HepG2 (cell line): ENCODE measurements around the gene FBXL22. TPM values are rescaled to one million over a fixed set of nuclear protein-coding genes. Genes with fewer than 3 reads are reported as not detected.

Experiments used
- GPBP1L1 ChIP-seq: sonication (generic); formaldehyde crosslinking; IDR thresholded peaks from 2 replicates; pipeline ENCODE4 v1.5.0; 2020; ENCODE audit warnings: mild to moderate bottlenecking, missing genetic modification reagents
- HIVEP1 ChIP-seq: sonication (generic); formaldehyde crosslinking; IDR thresholded peaks from 2 replicates; pipeline ENCODE4 v1.4.0; 2020; ENCODE audit warnings: mild to moderate bottlenecking, missing genetic modification reagents
- IRF2 ChIP-seq: IDR thresholded peaks from 2 replicates; pipeline ENCODE4 v1.6.1; 2018; ENCODE audit warnings: missing genetic modification reagents, missing compliant biosample characterization
- JARID2 ChIP-seq: sonication (generic); formaldehyde crosslinking; IDR thresholded peaks from 2 replicates; pipeline ENCODE4 v1.8.1; 2023; ENCODE audit warnings: missing genetic modification reagents, inconsistent platforms; ENCODE audit not compliant: insufficient replicate concordance
- MED1 ChIP-seq: sonication (generic); formaldehyde crosslinking; IDR thresholded peaks from 2 replicates; pipeline ENCODE4 v1.4.0; 2020; ENCODE audit warnings: missing genetic modification reagents
- MLLT10 ChIP-seq: sonication (generic); formaldehyde crosslinking; IDR thresholded peaks from 2 replicates; pipeline ENCODE4 v1.4.0; 2020; ENCODE audit warnings: missing genetic modification reagents
- MTF2 ChIP-seq: sonication (generic); formaldehyde crosslinking; IDR thresholded peaks from 2 replicates; pipeline ENCODE4 v1.5.0; 2020; ENCODE audit warnings: missing genetic modification reagents, borderline replicate concordance
- NR1H2 ChIP-seq: sonication (generic); formaldehyde crosslinking; IDR thresholded peaks from 2 replicates; pipeline ENCODE4 v1.8.1; 2022; ENCODE audit warnings: low read depth, missing genetic modification reagents, borderline replicate concordance
- SCMH1 ChIP-seq: sonication (generic); formaldehyde crosslinking; IDR thresholded peaks from 2 replicates; pipeline ENCODE4 v1.9.0; 2021; ENCODE audit warnings: missing genetic modification reagents, mild to moderate bottlenecking, borderline replicate concordance
- SETDB1 ChIP-seq: sonication (generic); formaldehyde crosslinking; IDR thresholded peaks from 2 replicates; pipeline ENCODE4 v1.5.1; 2020; ENCODE audit warnings: missing genetic modification reagents, mild to moderate bottlenecking, borderline replicate concordance
- SP4 ChIP-seq: sonication (generic); formaldehyde crosslinking; IDR thresholded peaks from 2 replicates; pipeline ENCODE4 v1.8.1; 2023; ENCODE audit warnings: mild to moderate bottlenecking, missing genetic modification reagents
- TFE3 ChIP-seq: IDR thresholded peaks from 2 replicates; pipeline ENCODE4 v1.6.1; 2016
- ZBTB1 ChIP-seq: sonication (generic); formaldehyde crosslinking; IDR thresholded peaks from 2 replicates; pipeline ENCODE4 v1.4.0; 2020; ENCODE audit warnings: missing genetic modification reagents, borderline replicate concordance
- ZBTB26 ChIP-seq: IDR thresholded peaks from 2 replicates; pipeline ENCODE4 v1.6.1; 2016; ENCODE audit warnings: missing compliant biosample characterization, missing genetic modification reagents, borderline replicate concordance
- ZFAT ChIP-seq: sonication (generic); formaldehyde crosslinking; conservative IDR thresholded peaks from 2 replicates; pipeline ENCODE4 v1.8.1; 2023; ENCODE audit warnings: missing genetic modification reagents, inconsistent platforms
- ZNF138 ChIP-seq: sonication (generic); formaldehyde crosslinking; IDR thresholded peaks from 2 replicates; pipeline ENCODE4 v1.5.0; 2020; ENCODE audit warnings: mild to moderate bottlenecking, low read depth, missing genetic modification reagents
- ZNF383 ChIP-seq: sonication (generic); formaldehyde crosslinking; IDR thresholded peaks from 2 replicates; pipeline ENCODE4 v1.4.0; 2020; ENCODE audit warnings: missing genetic modification reagents, mild to moderate bottlenecking, borderline replicate concordance
- ZNF510 ChIP-seq: sonication (generic); formaldehyde crosslinking; IDR thresholded peaks from 2 replicates; pipeline ENCODE4 v1.4.0; 2020; ENCODE audit warnings: low read depth, mild to moderate bottlenecking, missing genetic modification reagents
- ZNF614 ChIP-seq: IDR thresholded peaks from 2 replicates; pipeline ENCODE4 v1.6.1; 2018; ENCODE audit warnings: missing biosample characterization, missing genetic modification reagents, inconsistent platforms, borderline replicate concordance
- polyA plus RNA-seq, 8 experiments: library from polyadenylated mRNA; depleted of rRNA in 3 of 8; stranded (reverse) in 7 of 8; unstranded in 1 of 8; fragments of >200 nt; fragmentation: Illumina TruSeq in 4 of 8; extraction: Trizol in 4 of 8; gene quantifications; 2 replicates each; pipeline versions ENCODE4 v1.2.1 to v1.2.3, GENCODE V29; 2011 to 2016; ENCODE audit warnings: low read depth in 4 of 8, missing spikeins in 1 of 8, mixed read lengths in 1 of 8; ENCODE audit not compliant: insufficient read depth in 1 of 8
- total RNA-seq, 5 experiments: library from RNA; depleted of rRNA; stranded (reverse); fragments of >200 nt; fragmentation: Illumina TruSeq; extraction: Trizol; gene quantifications; 2 replicates each; pipeline ENCODE4 v1.2.3, GENCODE V29; 2016; ENCODE audit warnings: low read depth in 1 of 5
- TF ChIP-seq, protein P1 (sequence below): sonication (generic); formaldehyde crosslinking; conservative IDR thresholded peaks from 2 replicates; pipeline ENCODE4 v1.4.0; 2020; ENCODE audit warnings: missing genetic modification reagents
- TF ChIP-seq, protein P2 (sequence below): IDR thresholded peaks from 2 replicates; pipeline ENCODE4 v1.6.1; 2016; ENCODE audit warnings: low read depth, borderline replicate concordance

Gene FBXL22
- total and polyA plus RNA-seq, 2 of the 13 experiments (the other 11 are each of a cell fraction or from before 2014, with no cell fraction given), result 0.15 to 0.33 TPM

GRCh38 chr15:63610209-63610841 lies 13.1 kb downstream of the FBXL22 start (continued):
- TF ChIP-seq SETDB1, result no peak
- TF ChIP-seq TFE3, result no peak
- TF ChIP-seq ZFAT, result no peak
- TF ChIP-seq, protein P1, sequence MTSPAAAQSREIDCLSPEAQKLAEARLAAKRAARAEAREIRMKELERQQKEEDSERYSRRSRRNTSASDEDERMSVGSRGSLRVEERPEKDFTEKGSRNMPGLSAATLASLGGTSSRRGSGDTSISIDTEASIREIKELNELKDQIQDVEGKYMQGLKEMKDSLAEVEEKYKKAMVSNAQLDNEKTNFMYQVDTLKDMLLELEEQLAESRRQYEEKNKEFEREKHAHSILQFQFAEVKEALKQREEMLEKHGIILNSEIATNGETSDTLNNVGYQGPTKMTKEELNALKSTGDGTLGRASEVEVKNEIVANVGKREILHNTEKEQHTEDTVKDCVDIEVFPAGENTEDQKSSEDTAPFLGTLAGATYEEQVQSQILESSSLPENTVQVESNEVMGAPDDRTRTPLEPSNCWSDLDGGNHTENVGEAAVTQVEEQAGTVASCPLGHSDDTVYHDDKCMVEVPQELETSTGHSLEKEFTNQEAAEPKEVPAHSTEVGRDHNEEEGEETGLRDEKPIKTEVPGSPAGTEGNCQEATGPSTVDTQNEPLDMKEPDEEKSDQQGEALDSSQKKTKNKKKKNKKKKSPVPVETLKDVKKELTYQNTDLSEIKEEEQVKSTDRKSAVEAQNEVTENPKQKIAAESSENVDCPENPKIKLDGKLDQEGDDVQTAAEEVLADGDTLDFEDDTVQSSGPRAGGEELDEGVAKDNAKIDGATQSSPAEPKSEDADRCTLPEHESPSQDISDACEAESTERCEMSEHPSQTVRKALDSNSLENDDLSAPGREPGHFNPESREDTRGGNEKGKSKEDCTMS (CRISPR knock-in tag), result no peak
- no peak for TF ChIP-seq SP4 (CRISPR knock-in tag)
- TF ChIP-seq JARID2 (CRISPR knock-in tag), result no peak
- no peak for TF ChIP-seq GPBP1L1 (CRISPR knock-in tag)
- TF ChIP-seq MLLT10 (CRISPR knock-in tag), result no peak
- TF ChIP-seq MTF2, result no peak
- TF ChIP-seq HIVEP1, result no peak
- TF ChIP-seq ZNF614 (CRISPR knock-in tag), result 0 out of 2 replicates have a peak, but pooled peaks have one; percentile 38
- no peak for TF ChIP-seq ZBTB1
- TF ChIP-seq NR1H2 (CRISPR knock-in tag), result no peak
- no peak for TF ChIP-seq ZNF383 (CRISPR knock-in tag)
- TF ChIP-seq ZNF138 (CRISPR knock-in tag), result no peak
- no peak for TF ChIP-seq ZBTB26 (CRISPR knock-in tag)
- peak; percentile 44; the same call in 1 of the 2 replicates for TF ChIP-seq IRF2 (CRISPR knock-in tag)
- TF ChIP-seq MED1 (CRISPR knock-in tag), result peak; percentile 7; the same call in 1 of the 2 replicates
- no peak for TF ChIP-seq SCMH1 (CRISPR knock-in tag)
- no peak for TF ChIP-seq ZNF510 (CRISPR knock-in tag)
- TF ChIP-seq, protein P2, sequence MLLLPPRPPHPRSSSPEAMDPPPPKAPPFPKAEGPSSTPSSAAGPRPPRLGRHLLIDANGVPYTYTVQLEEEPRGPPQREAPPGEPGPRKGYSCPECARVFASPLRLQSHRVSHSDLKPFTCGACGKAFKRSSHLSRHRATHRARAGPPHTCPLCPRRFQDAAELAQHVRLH (CRISPR knock-in tag), result no peak
